Measurements from ENCODE around the gene UGT1A6.

GRCh38 chr2:233779722-233780121, 87.0 kb downstream of the UGT1A6 start:
- TF ChIP-seq CTCF (conservative IDR thresholded peaks at IDR 0.05 in 1 of 2, IDR thresholded peaks at IDR 0.05 in 1 of 2; ENCODE audit: extremely low read depth in 1 of 2, insufficient read depth in 1 of 2, low read depth in 1 of 2, low read length in 2 of 2) (no peak), EZH2 (IDR thresholded peaks at IDR 0.05; ENCODE audit: borderline replicate concordance, low read length) (no peak)

Measured in mammary epithelial cell (primary cell).